Bronchial epithelial cell (primary cell): ENCODE measurements around the gene SPAG16. TPM values are rescaled to one million over a fixed set of nuclear protein-coding genes. Genes with fewer than 3 reads are reported as not detected.

Experiments used
- DNase-seq: peaks from one replicate; pipeline ENCODE4 v3.0.0-alpha.2; 2010; ENCODE audit warnings: low read depth
- FAIRE-seq: peaks from 2 replicates; lab custom pipeline; 2011; peaks lifted over from hg19 to GRCh38; lab: Jason Lieb, UNC
- H3K27me3 ChIP-seq: 2 replicates; pipeline ENCODE4 v1.5.1; 2011; ENCODE audit warnings: low read length; ENCODE audit not compliant: control insufficient read depth, insufficient read depth
- H3K36me3 ChIP-seq: 2 replicates; pipeline ENCODE4 v1.5.1; 2011; ENCODE audit warnings: low read length; ENCODE audit not compliant: control insufficient read depth, insufficient read depth
- H3K4me3 ChIP-seq: 2 replicates; pipeline ENCODE4 v1.5.1; 2011; ENCODE audit warnings: mild to moderate bottlenecking, low read depth, low read length, control low read depth
- CTCF ChIP-seq: IDR thresholded peaks from 2 replicates; pipeline ENCODE4 v1.5.1; 2011; ENCODE audit warnings: mild to moderate bottlenecking, moderate library complexity, low read length, control low read depth, inconsistent platforms; ENCODE audit not compliant: insufficient read depth, severe bottlenecking
- total RNA-seq: library from RNA; depleted of rRNA; stranded (reverse); fragments of >200 nt; gene quantifications from 2 replicates; pipeline ENCODE4 v1.2.1, GENCODE V29; 2014

The SPAG16 gene
- total RNA-seq, 1 donor from 2014 or later: 10.8 TPM

- TF ChIP-seq CTCF: no peak
- Histone ChIP-seq H3K27me3 (no peaks in the 10 kb centered on the region), H3K4me3 (no peak overlapping the region), H3K36me3 (no peaks in the 10 kb centered on the region)
- FAIRE-seq (no peak), DNase-seq (no peak)
These were observed 948.9 kb downstream of the SPAG16 start for GRCh38 chr2:214233164-214233563.

GRCh38 chr2:214242797-214243196, 958.5 kb downstream of the SPAG16 start:
- no peak overlapping the region for H3K4me3 ChIP-seq
- DNase-seq: no peak
- no peak for FAIRE-seq
- H3K36me3 ChIP-seq: no peaks in the 10 kb centered on the region
- no peaks in the 10 kb centered on the region for H3K27me3 ChIP-seq
- TF ChIP-seq CTCF: no peak

GRCh38 chr2:214244847-214245246, 960.6 kb downstream of the SPAG16 start:
- H3K4me3 ChIP-seq: no peak overlapping the region
- no peak for DNase-seq
- H3K36me3 ChIP-seq: no peaks in the 10 kb centered on the region
- no peak for TF ChIP-seq CTCF
- no peak for FAIRE-seq
- H3K27me3 ChIP-seq: no peaks in the 10 kb centered on the region

- no peak for TF ChIP-seq CTCF
- Histone ChIP-seq H3K4me3 (no peak overlapping the region), H3K36me3 (no peaks in the 10 kb centered on the region), H3K27me3 (no peaks in the 10 kb centered on the region)
- FAIRE-seq (no peak), DNase-seq (no peak)
These were observed 962.2 kb downstream of the SPAG16 start for GRCh38 chr2:214246417-214246816.

GRCh38 chr2:214247531-214247930, 963.3 kb downstream of the SPAG16 start:
- no peak for TF ChIP-seq CTCF
- H3K4me3 ChIP-seq: no peak overlapping the region
- no peaks in the 10 kb centered on the region for H3K36me3 ChIP-seq
- DNase-seq (no peak), FAIRE-seq (peak; percentile 23)
- H3K27me3 ChIP-seq: no peaks in the 10 kb centered on the region

- DNase-seq: no peak
- TF ChIP-seq CTCF: no peak
- Histone ChIP-seq H3K4me3 (no peak overlapping the region), H3K36me3 (no peaks in the 10 kb centered on the region), H3K27me3 (no peaks in the 10 kb centered on the region)
- no peak for FAIRE-seq
These were observed 970.8 kb downstream of the SPAG16 start for GRCh38 chr2:214255046-214255445.
